ENCODE results near the gene CC2D2A. TPM values are rescaled to one million over a fixed set of nuclear protein-coding genes. Genes with fewer than 3 reads are reported as not detected.

Gene CC2D2A
- total and polyA plus RNA-seq, 10 of the 15 experiments (the other 5 are each of a cell fraction or from before 2014, with no cell fraction given) = 0.04 to 1.1 (median 0.26) TPM

DNA sequence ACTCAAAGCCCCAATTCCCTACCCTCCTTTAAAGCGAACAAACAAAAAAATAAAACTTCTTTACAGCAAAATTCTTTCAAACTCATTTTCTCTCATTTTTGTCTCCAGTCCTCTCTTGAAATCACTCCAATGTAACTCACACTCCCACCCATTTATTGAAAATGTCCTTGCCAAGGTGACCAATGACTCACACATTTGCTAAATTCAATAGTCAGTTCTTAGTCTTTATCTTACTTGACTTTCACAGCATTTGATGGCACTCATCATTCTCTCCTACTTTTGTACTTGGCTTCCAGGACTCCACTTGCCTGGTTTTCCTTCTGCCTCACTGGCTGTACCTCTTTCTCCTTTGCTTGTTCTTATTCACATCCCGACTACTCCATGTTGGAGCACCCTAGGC is 19.9 kb downstream of the CC2D2A start (continued):
- TF ChIP-seq, protein P1, sequence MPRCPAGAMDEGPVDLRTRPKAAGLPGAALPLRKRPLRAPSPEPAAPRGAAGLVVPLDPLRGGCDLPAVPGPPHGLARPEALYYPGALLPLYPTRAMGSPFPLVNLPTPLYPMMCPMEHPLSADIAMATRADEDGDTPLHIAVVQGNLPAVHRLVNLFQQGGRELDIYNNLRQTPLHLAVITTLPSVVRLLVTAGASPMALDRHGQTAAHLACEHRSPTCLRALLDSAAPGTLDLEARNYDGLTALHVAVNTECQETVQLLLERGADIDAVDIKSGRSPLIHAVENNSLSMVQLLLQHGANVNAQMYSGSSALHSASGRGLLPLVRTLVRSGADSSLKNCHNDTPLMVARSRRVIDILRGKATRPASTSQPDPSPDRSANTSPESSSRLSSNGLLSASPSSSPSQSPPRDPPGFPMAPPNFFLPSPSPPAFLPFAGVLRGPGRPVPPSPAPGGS (IDR thresholded peaks at IDR 0.05; ENCODE audit: borderline replicate concordance, insufficient read depth, low read depth, low read length, poor library complexity, severe bottlenecking) = no peak

DNA sequence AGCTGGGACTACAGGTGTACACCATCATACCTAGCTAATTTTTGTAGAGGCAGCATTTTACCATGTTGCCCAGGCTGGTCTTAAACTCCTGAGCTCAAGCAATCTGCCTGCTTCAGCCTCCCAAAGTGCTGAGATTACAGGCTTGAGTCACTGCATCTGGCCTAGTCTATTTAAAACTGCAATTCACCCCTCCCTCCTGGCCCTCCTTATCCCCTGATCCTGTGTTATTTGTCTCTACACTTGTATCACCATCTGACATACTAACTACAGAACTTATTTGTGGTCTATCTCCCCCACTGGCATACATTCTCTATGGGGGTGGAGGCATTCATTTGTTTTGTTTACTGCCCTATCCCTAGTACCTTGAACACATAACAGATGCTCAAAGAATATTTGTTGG is 23.7 kb downstream of the CC2D2A start:
- H3K9me3 ChIP-seq (replicated peaks; ENCODE audit: control insufficient read depth, insufficient read depth, low read length) = no peaks in the 10 kb centered on the region; the same call in 2 of the 3 replicates
- no peak overlapping the region for H3K4me2 ChIP-seq (ENCODE audit: control insufficient read depth, insufficient read depth)
- ChIA-PET CTCF (no interaction called here), POLR2A (no interaction called here), SMC1A (ENCODE audit: uncharacterized antibody, unreplicated experiment) (no interaction called here), RAD21 (ENCODE audit: unreplicated experiment) (no interaction called here)
- no peak for DNase-seq (ENCODE audit: low read depth, low spot score)
- intact Hi-C loops (cut with micrococcal nuclease; ENCODE audit: unreplicated experiment) (no loop called here), in situ Hi-C loops (cut with MboI) (no loop called here)
- no peaks in the 10 kb centered on the region for H3K4me1 ChIP-seq (ENCODE audit: control insufficient read depth, insufficient read depth, low read length)
- no peak for FAIRE-seq
- H3K79me2 ChIP-seq (ENCODE audit: control insufficient read depth, insufficient read depth, low read length) = no peaks in the 10 kb centered on the region
- H3K36me3 ChIP-seq (ENCODE audit: control insufficient read depth in 2 of 2, insufficient read depth in 2 of 2, low read length in 1 of 2) = no peaks in the 10 kb centered on the region
- no TSS peak for BruUV-seq (replicated peaks)
- H4K20me1 ChIP-seq (ENCODE audit: control insufficient read depth, insufficient read depth) = no peaks in the 10 kb centered on the region
- no peaks in the 10 kb centered on the region for H3K27me3 ChIP-seq (replicated peaks in 1 of 2; ENCODE audit: control insufficient read depth in 2 of 2, insufficient read depth in 2 of 2, low read length in 1 of 2)
- no peak for ATAC-seq
- no peak overlapping the region for H3K27ac ChIP-seq (ENCODE audit: control insufficient read depth, insufficient read depth)
- no peak overlapping the region for H2AFZ ChIP-seq (ENCODE audit: control insufficient read depth, low read depth, low read length)
- no peak overlapping the region for H3K9ac ChIP-seq (ENCODE audit: control insufficient read depth, insufficient read depth, low read length)
- H3K4me3 ChIP-seq = no peak overlapping the region
- TF ChIP-seq SMARCA5 (IDR thresholded peaks at IDR 0.05) (no peak), RB1 (IDR thresholded peaks at IDR 0.05; ENCODE audit: borderline replicate concordance) (no peak), TBL1XR1 (IDR thresholded peaks at IDR 0.05; ENCODE audit: low read depth, low read length) (no peak), SRF (IDR thresholded peaks at IDR 0.05; ENCODE audit: low read depth in 2 of 2, low read length in 2 of 2) (no peak), E4F1 (IDR thresholded peaks at IDR 0.05; ENCODE audit: borderline replicate concordance, partially characterized antibody) (no peak), ELK1 (IDR thresholded peaks at IDR 0.05; ENCODE audit: low read depth, low read length) (no peak), DPF2 (IDR thresholded peaks at IDR 0.05) (no peak), IRF5 (IDR thresholded peaks at IDR 0.05; ENCODE audit: borderline replicate concordance) (no peak), SMAD1 (IDR thresholded peaks at IDR 0.05; ENCODE audit: low read depth, partially characterized antibody) (no peak), SIX5 (IDR thresholded peaks at IDR 0.05; ENCODE audit: low read depth, low read length, severe bottlenecking) (no peak), MYB (IDR thresholded peaks at IDR 0.05; ENCODE audit: borderline replicate concordance, low read depth, low read length) (no peak), RBBP5 (conservative IDR thresholded peaks at IDR 0.05) (no peak), JUNB (IDR thresholded peaks at IDR 0.05) (no peak), ZNF217 (IDR thresholded peaks at IDR 0.05) (no peak), SP1 (IDR thresholded peaks at IDR 0.05; ENCODE audit: low read depth, low read length) (no peak), EED (IDR thresholded peaks at IDR 0.05; ENCODE audit: low read depth) (no peak)
- TF ChIP-seq, protein P2, sequence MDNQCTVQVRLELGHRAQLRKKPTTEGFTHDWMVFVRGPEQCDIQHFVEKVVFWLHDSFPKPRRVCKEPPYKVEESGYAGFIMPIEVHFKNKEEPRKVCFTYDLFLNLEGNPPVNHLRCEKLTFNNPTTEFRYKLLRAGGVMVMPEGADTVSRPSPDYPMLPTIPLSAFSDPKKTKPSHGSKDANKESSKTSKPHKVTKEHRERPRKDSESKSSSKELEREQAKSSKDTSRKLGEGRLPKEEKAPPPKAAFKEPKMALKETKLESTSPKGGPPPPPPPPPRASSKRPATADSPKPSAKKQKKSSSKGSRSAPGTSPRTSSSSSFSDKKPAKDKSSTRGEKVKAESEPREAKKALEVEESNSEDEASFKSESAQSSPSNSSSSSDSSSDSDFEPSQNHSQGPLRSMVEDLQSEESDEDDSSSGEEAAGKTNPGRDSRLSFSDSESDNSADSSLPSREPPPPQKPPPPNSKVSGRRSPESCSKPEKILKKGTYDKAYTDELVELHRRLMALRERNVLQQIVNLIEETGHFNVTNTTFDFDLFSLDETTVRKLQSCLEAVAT (IDR thresholded peaks at IDR 0.05) = no peak

Data from GM12878 (cell line).